Left lobe of liver (tissue), 2 donors: Measurements from ENCODE around the gene MBOAT7. TPM values are rescaled to one million over a fixed set of nuclear protein-coding genes. Genes with fewer than 3 reads are reported as not detected.
"Not testable (repeated sequence)": the region's sequence is repeated elsewhere in the genome, so short reads cannot be mapped to it uniquely, and the experiment has no call there.

ENCODE experiments used
- ATAC-seq: fragments of 200-7000 bp; cut with Tn5 transposase; one replicate; pipeline ENCODE4 v1.9.1; 2020; ENCODE audit warnings: mild to moderate bottlenecking, moderate library complexity
- DNase-seq: peaks from one replicate; pipeline ENCODE4 v3.0.0-alpha.2; 2020; ENCODE audit warnings: low spot score
- total RNA-seq: library from RNA; stranded (reverse); gene quantifications from one replicate; pipeline ENCODE4 v1.2.1, GENCODE V29; 2021
- donor health status: DM: no; HTN: no; CAD: no; lungs with moderate emphysema.
- donor health status: DM: no; HTN: yes; CAD: no.

The MBOAT7 gene, protein sequence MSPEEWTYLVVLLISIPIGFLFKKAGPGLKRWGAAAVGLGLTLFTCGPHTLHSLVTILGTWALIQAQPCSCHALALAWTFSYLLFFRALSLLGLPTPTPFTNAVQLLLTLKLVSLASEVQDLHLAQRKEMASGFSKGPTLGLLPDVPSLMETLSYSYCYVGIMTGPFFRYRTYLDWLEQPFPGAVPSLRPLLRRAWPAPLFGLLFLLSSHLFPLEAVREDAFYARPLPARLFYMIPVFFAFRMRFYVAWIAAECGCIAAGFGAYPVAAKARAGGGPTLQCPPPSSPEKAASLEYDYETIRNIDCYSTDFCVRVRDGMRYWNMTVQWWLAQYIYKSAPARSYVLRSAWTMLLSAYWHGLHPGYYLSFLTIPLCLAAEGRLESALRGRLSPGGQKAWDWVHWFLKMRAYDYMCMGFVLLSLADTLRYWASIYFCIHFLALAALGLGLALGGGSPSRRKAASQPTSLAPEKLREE
- 34.3 TPM for total RNA-seq

GRCh38 chr19:54189145-54189734, at the start of gene MBOAT7:
MBOAT7 (minus strand) TSS chr19:54189580; CDS start chr19:54188508, 1,072 bp downstream.
- DNase-seq (no peak), ATAC-seq (peak; percentile 50)

DNA sequence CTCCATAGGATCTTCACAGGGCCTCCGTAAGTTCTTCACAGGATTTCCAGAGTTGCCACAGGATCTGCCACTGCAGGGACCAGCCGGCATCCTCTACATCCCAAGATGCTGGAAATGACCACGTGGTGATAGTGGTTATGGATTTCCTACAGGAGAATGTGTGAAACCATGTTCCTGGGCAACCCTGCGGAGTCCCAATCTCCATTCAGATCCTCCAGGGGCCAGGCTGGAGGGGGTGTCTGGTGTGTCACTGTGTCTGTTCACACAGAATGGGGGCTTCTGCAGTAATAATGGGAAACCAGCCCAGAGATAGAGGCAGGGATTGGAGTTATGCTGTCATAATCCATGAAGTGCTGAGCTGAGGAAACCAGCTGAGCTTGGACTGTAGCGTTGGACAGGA, 44.6 kb upstream of the MBOAT7 start:
- DNase-seq: no peak
- ATAC-seq: no peak

DNA sequence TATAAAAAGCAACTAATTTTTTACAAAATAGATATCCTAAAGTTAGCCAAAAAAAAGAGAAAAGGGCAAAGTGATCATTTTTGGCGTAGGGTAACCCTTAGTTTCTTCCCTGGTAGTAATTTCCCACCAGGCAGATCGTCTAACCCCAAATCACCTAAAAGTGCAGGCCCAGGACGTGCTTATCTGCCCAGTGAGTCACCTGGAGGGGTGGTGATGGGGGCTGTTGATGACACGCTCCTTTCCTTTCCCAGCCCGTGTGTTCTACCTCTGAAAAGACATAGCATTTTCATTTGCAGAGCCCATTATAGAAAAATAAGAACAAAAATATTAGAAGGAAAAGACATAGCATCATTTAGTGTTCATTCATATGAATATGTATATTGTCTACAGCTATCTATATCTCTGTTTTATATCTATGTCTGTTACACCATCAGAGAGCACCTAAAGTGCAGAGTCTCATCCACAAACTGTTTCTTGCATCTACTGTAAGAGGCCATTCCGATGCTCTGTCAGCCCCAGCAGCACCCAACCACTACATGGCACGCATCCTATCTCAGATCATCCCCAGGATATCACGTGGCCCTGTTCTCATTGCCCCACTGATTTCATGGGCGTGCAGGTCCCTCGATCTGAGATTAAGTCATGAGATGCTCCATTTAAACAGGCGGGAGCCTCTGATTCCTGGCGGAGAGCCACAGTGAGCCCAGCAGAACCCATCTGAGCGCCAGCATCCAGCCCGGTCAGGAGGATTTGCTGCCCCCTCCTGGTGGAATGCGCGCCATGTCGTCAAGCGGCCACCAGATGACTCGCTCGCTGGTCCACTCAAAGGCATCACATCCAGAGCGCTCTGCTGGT, 41.9 kb upstream of the MBOAT7 start:
- DNase-seq: peak; percentile 92
- peak; percentile 100 for ATAC-seq

DNA sequence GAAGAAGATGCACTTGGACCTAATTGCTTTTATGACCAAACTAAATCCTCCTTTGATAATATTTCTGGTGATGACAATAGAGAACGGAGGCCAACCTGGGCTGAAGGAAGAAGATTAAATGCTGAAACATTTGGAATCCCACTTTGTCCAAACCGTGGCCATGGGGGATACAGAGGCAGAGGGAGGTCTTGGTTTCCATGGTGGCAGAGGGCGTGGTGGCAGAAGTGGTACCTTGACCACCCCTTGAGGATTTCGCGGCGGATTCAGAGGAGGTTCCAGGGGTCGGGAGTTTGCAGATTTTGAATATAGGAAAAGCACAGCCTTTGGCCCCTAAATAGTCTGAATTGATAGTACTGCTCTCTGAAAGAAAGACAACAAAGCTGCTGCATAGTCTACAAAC, 40.7 kb upstream of the MBOAT7 start:
- DNase-seq: no peak
- ATAC-seq: no peak

DNA sequence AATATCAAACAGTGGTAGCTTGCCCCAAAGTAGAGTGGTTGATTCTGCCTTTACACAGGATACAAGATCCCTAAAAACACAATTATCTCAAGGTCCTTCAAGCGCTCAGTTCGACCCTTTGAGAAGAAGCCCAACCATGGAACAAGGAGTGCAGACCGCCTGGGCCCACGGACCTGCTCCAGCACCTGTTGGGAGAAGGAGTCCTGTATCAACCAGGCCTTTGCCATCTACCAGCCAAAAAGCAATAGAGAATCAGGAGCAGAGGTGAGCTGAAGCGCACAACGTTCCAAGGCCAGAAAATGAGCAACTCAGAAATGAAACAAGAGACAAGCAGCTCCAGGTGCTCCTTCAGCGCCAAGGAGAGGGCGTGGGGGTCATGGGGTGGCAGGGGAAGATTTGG, 39.8 kb upstream of the MBOAT7 start:
- no peak for DNase-seq

GRCh38 chr19:54224619-54225018, 35.2 kb upstream of the MBOAT7 start:
- not testable (repeated sequence) for ATAC-seq

More for the DNA sequence above, 39.8 kb upstream of the MBOAT7 start:
- no peak for ATAC-seq

GRCh38 chr19:54223937-54224281, 34.5 kb upstream of the MBOAT7 start:
- not testable (repeated sequence) for ATAC-seq, DNase-seq

More at GRCh38 chr19:54224619-54225018, 35.2 kb upstream of the MBOAT7 start:
- not testable (repeated sequence) for DNase-seq

GRCh38 chr19:54223277-54223936, 34.0 kb upstream of the MBOAT7 start:
- DNase-seq, ATAC-seq: not testable (repeated sequence)

DNA sequence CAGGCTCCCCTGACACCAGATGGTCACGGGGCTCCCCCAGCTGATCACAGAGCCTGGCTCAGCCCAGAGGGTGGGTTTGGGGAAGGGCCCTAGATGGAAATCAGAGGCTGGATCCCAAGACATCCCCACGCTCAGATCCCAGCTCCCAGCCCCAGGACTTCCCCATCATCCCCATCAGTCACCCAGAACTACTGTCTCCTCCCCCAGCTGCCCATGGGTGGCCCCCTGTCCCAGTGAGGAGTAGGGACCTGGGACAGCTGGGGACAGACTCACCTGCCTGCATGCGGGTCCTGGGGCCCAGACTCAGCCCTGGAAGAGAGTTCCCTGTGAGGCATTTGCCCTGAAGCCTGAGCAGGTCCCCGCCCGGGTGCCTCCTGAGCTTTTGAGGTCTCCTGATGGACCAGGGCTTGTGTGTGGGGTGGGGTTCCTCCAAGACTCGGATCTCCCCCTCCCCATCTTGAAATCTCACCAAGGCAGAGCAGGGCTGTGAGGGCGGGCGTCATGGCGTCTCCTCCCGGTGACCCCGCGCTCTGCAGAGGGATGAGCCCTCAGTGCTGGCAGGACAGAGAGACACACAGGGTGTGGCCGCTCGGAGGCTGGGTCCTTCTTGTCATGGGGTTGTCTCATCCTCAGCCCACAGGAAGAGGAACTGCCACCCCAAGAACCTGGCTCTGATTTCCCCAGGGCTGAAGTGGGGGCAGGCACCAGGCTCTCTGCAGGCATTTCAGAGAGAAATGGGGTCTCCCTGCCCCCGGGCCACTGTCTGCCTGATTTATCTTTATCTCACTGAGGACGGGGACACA, 33.3 kb upstream of the MBOAT7 start, which contains the start of gene LILRB3:
Gene LILRB3 (minus strand): TSS at position 534 of the 803 bp plus-strand sequence. CDS start 31 bp downstream, at position 503.
- not testable (repeated sequence) for DNase-seq
- peak; percentile 57 for ATAC-seq

DNA sequence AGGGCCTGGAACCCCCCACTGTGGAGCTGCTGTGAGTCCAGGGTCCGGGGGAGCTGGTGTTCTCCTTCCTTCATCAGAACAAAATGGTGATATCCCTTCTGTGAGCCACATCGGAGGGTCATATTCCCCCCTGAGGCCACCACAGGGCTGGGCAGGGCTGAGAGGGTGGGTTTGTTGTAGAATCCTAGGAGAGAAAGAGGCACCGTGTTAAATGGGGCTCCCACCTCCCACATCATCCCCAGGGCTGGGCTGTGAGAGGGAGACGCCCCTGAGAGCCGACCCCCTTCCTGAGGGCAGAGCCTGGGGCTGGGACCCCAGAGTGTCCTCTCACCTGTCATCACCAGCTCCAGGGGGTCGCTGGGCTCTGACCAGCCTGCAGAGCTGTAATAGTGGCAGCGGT, 32.6 kb upstream of the MBOAT7 start:
- not testable (repeated sequence) for DNase-seq, ATAC-seq

GRCh38 chr19:54219702-54220101, 30.3 kb upstream of the MBOAT7 start:
- ATAC-seq: not testable (repeated sequence)

DNA sequence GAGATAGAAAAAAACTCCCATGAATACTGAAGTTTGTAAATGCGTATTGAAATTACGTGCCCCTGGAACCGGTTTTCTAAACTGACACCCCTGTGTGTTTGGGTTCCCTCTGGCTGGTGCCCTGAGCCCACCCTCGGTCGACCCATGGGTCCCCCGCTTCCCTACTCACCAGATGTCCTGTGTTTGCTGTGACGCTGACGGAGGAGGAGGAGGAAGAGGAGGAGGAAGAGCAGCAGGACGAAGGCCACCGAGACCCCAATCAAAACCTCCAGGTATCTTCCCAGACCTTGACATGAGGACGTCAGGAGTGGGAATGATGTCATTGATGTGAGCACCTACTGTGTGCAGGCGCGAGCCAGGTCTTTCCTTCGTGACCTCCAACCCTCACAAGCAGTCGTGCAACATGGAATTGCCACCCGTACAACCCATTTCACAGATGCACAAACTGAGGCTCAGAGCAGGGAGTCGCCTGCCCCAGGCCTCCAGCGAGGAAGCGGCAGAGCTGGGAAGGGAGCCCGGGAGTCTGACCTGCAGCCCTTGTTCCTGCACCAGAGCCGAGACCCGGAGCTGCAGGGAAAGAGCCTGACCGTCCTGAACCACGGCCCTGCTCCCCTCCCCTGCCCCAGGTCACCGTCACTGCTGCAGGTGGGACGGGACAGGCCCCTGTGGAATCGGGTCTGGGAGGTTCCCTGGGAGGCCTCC, 29.7 kb upstream of the MBOAT7 start:
- ATAC-seq (no peak), DNase-seq (no peak)

More at GRCh38 chr19:54219702-54220101, 30.3 kb upstream of the MBOAT7 start:
- DNase-seq: not testable (repeated sequence)

GRCh38 chr19:54218259-54218658, 28.9 kb upstream of the MBOAT7 start:
- ATAC-seq (no peak), DNase-seq (no peak)

DNA sequence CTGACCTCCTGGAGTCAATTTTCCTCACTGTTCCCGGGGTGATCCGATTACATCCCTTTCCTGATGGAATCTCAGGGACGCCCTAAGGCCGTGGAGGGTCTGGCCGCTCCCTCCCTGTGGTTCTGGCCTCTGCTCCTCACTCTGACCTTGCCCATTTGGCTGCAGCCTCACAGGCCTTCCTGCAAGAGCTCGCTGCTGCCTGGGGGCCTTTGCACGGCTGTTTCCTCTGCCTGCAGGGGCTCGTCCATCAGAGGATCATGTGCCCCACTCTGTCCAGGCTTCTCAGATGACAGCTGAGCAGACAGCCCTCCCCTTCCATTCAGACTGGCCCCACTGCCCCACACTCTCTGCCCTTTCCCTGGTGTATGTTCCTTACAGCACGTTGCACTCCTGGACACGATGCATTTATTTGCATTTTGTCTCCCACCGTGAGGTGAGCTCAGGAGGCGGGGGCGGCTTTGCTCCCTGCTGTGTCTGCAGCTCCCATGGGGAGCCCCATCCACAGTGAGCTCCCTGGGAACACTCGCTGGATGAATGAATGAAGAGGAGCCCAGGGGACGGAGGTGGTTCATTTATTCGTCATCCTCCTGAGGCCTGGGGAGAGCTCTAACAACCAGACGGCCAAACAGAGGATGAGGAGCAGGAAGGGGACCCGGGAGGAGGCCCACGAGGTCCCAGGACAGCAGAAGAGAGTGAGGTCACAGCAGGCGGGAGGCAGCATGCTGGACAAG, 28.3 kb upstream of the MBOAT7 start:
- not testable (repeated sequence) for ATAC-seq

GRCh38 chr19:54216869-54217268, 27.5 kb upstream of the MBOAT7 start:
- DNase-seq (no peak), ATAC-seq (no peak)

More for the DNA sequence above, 28.3 kb upstream of the MBOAT7 start:
- DNase-seq: not testable (repeated sequence)

DNA sequence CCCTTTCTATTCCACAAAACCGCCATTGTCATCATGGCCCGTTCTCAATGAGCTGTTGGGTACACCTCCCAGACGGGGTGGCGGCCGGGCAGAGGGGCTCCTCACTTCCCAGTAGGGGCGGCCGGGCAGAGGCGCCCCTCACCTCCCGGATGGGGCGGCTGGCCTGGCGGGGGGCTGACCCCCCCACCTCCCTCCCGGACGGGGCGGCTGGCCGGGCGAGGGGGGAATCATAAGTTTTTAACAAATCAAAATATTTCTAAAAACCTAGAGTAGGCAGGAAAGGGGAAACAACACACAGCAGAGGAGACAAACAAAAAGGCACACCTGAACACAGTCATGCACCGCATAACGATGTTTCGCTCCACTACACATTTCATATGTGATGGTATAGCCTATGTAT, 25.4 kb upstream of the MBOAT7 start:
- DNase-seq, ATAC-seq: not testable (repeated sequence)

GRCh38 chr19:54214217-54214616, 24.8 kb upstream of the MBOAT7 start:
- not testable (repeated sequence) for ATAC-seq, DNase-seq

- no peak for DNase-seq
- no peak for ATAC-seq
These were observed 21.9 kb upstream of the MBOAT7 start for GRCh38 chr19:54211235-54211634.
